HG02938 (cell line): Measurements from ENCODE around the gene LCOR.

ENCODE experiments used
- ATAC-seq: cut with Tn5 transposase; IDR thresholded peaks from one replicate; pipeline ENCODE4 v1.9.1; 2021; ENCODE audit warnings: mild to moderate bottlenecking, moderate library complexity; ENCODE audit not compliant: unreplicated experiment

LCOR gene

DNA sequence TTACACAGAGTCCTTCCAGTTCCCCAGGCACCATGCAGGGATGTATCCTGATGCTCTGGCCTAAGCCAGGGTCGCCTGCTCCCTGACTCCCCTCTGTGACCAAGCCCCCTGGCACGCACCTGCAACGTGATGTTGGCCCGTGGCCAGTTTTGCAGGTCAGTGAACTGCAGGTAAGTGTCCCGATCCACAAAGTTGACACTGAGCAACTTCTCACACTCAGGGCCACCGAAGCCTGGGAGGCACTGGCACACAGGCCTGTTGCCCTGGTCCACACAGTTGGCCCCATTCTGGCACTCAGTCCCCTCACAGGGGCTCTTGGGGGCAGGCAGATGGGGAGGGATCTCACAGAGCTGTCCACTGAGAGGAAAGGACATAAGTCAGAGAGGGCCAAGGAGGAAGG lies 174.3 kb downstream of the LCOR start:
- ATAC-seq: no peak

DNA sequence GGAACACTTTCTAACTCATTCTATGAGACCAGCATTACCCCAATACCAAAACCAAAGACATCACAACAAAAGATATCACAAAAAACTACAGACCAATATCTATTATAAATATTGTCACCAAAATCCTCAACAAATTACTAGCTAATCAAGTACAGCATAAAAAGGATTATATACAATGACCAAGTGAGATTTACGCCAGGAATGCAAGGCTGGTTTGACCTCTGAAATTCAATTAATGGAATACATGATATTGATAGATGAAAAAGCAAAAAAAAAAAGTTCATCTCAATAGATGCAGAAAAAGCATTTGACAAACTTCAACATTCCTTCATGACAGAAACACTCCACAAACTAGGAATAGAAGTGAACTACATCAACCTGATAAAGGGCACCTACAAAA lies 175.3 kb downstream of the LCOR start:
- ATAC-seq: no peak

DNA sequence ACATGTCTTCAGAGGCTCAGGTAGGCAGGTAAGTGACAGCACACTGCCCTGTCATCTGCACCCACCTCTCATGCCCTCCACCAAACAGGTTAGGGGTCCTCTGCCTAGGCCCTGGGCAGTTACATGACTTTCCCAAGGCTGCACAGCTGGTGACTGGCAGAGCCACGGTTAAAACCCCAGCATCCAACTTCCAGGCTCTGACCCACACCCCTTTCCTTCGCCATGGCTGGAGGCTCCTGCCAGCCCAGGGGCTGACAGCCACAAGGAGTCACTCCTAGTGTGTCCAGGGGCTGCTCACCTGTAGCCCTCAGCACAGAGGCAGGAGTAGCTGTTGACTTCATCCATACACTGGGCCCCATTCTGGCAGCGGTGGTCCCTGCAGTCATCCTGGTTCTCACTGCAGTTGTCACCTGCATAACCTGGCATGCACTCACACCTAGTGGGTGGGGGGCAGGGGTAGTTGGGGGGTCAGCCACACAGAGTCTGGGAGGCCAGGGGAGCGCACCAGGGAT lies 178.7 kb downstream of the LCOR start:
- no peak for ATAC-seq

DNA sequence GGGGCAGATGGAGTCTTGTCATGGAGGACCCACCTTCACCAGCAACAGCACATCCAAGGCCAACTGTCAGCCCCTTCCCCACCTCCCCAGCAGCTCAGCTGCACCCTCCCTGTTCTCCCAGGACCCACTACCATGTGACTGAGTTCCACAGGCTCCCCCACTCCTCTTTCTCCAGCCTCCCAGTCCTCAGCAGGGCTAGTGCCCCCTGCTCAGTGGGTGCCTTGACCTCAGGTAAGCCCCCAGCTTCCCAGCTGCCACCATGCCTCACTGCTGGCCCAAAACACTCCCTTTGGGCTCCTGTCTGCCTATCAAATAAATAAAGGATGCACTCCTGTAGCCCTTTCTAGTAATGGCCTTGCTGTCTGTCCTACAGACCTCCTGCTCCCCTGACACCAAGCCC lies 179.3 kb downstream of the LCOR start:
- ATAC-seq: no peak

DNA sequence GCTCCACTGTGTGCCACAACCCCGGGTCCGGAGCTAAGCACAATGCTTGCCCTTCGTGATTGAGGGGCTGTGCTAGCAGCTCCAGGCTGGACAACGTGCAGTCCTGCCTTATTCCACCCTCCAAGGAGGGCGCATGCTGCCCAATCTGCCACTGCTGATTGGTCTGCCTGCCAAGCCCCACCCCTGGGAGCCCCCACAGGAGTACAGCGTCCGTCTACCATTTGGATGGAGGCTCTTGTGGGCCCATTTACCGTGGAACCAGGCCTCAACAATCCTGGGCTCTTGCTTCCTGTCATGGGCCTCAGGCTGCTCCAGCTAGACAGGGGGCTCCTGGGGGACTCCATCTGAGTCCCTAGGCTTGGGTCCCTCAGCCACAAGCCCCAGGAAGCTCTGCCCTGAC lies 180.4 kb downstream of the LCOR start:
- ATAC-seq: no peak

DNA sequence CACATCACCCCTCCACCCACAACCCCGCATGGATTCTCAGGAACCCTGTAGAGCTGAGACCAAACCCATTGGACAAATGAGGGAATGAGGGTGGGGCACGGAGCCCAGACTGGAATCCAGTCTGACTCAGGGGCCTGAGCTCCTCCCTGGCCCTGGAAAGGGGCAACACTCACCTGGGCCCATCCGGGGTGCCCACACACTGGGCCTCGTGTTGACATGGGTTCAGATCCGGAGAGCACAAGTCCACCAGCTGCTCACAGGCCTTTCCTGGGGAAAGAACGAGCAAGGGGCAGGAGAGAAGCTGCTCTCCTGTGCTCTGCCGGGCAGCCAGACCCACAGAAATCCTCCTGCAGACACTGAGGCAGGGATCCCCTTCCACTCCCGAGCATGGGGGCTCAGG lies 181.5 kb downstream of the LCOR start:
- ATAC-seq: no peak

DNA sequence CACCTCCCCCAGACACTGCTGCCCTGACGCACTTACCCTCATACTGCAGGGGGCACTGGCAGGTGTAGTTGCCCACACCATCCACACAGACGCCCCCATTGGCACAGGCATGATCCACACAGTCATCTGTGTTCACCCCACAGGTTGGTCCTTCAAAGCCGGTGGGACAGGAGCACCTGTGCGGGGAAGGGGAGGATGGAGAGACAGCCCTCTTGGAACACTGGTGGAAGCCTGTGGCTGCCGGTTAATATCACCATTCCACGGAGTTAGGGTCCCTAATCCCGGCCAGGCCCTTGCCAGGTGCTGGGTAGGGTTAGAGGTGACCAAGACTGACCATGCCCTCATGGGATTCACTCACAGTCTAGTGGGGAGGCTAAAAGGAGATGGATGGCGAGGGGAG lies 181.9 kb downstream of the LCOR start:
- no peak for ATAC-seq

DNA sequence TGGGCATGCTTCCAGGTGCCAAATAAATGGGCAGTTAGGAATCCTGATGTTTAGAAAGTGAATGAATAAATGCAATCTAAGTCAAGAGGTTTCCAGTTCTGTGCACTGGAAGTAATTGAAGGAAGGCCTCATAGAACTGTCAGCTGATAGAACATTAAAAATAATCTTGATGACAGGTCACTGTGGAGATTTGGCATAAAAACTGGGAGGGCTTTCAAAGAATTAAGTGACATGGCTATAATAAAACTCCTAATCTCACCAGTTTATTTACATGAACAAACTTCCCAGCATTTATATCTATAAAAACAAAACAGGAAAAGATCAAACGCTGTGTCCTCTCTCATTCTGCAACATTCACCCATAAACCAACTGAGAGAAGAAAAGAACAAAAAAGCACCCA lies 183.1 kb downstream of the LCOR start:
- ATAC-seq: no peak

DNA sequence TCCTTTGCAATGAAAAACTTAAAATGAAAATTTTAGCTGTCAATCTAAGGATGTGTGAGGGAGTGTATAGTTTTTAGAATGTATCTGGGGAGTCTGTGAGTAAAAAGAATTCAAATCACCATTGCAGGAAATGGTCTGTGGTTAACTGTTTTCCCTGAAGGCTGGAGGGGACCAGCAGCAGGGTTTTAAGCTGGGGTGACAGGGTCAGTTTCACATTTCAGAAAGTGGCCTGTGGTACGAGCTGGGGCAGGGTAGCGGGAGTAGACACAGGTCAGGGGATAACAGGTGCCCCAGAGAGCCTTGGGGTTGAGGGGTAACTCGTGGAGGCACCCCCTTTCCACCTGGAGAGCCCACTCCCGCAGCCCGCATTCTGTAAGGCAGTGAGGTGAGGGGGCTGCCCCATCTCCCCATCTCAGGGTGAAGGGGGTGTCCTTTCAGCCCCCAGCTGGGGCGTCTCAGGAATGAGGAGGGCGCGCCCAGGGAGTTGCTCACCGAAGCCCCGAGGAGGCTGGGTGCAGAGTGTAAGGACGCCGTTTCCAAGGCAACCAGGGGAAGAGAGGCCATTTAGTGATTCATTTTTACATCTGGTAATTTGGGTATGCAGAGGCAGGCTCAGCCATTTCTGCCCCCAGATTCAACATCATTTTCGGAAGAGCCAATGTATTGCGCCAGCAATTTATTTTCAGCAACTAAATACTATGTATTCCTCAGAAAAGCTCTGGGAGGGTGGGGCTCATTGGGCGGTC lies 184.8 kb downstream of the LCOR start:
- peak; percentile 71 for ATAC-seq

DNA sequence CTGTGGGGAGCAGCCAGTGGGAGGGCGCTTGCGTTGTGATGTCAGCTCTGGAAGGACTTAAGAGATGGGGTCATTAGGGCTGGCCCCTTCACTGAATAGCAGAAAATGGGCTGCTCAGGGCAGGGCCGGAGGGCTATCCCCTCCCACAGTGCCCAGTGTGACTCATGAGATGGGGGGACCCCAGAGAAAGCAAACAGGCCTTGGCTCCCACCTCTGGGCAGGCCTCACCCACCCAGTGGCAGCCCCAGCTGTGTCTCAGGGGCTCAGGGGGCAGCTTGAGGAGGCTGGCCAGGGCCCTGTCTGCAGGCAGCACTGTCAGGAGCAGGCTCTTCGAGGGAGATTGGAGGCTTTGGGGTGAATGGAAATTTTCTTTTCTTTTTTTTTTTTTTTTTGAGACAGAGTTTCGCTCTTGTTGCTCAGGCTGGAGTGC lies 185.4 kb downstream of the LCOR start:
- ATAC-seq: no peak

DNA sequence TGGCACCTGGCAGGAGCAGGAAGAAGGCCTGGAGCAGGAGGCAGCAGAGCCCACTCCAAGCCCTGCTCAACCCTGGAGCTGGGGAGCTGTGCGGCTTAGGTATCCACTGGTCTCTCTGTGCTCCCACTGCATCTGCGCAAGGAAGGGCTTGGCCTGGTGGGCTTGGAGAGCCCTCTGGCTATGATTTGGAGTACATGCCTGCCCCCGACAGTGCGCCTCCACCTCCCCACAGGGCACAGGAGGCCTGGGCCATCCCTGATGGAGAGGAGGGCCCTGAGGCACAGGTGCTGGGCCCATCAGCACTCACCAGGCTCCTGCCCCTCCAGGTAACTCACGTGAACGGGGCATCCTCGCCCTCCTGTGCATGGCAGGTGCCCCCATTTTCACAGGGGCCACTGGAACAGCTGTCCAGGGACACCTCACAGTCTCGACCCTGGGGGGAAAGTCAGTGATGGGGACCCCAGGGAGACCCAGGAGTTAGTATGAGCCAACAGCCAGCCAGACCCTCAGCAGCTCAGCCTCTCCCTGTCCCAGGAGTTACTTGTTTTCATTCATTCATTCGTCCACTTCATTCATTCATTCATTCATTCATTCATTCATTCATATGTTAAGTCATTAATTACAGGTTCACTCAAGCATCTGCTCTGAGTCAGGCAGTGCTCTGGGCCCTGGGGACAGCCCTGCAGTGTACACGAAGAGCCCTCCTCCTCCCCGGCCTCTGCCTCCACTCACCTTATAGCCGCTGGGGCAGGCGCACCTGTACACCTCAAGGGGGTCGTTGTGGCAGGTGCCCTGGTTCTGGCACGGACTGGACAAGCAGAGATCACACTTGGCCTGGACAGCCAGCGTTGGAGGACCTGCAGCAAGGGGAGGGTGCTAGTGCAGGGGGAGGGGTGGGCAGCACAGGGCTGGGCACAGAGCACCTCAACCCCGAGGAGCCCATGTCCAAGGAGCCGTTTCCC lies 186.4 kb downstream of the LCOR start:
- ATAC-seq: no peak

DNA sequence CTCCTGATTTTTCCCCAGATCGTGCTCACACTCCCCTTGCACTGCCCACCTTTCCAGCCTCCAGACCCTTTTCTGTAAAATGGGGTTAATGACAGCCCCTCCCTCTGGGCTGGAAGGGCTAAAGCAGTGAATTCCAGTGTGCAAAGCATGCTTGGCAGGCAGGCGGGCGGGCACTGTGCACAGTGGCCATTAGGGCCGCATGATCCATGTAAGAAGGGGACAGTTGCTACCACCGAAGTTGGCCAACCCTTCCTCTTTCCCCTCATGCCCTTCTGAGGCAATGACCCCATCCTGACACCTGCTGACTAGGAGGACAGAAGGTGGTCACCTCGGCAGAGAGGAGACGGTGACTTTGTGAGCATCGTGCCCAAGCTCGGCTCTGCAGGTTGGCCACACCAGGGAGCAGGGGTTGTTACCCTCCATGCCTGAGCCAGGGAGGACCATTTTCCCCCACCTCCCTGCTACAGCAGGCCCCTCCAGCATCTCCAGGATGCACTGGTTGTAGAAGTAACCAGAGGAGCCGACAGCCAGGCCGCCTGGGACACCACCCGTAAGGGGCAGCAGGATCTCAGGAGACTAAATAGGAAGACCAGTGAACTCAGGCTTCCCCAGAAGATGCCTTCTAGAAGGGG lies 187.2 kb downstream of the LCOR start:
- ATAC-seq: no peak

DNA sequence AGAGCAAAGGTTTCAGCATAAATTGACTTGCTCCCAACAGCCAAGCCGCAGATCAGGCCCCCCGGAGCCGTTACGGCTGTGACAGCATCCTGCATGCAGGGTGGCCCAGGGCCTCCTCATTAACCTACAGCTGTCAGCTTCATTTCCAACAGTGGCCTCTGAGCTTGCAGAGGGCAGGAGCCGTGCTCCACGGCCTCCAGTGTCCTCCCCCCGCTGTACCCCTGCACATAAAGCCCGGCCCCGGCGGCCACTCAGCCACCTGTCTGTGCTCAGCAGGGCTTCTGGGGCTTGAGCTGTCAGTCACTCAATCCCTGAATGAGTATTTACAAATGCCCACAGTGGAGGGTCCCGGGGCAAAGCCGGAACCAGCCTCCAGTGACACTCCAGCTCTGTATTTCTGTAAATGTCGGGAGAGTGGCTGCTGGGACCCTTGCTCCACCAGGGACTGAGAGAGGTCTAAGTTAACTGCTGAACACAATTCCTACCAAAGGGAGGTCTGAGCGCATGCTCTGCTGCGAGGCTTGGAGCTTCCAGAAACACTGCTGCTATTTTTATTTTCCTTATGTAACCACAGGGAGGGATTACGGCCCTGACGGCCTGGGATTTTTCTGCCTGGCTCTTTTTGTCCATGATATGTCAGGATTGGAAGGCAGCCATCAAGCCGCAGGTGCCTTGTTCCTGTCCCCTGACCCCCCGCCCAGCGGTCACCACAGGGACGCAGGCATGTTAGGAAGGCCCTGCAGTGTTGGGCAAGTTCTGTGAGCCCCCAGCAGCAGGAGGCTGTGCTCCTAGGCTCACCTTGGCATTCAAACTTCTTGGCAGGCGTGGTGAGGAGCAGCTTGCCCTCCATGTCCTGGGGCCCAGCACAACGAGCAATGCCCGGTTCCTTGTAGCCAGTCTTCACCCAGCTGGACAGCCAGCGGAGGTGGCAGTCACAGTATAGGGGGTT lies 188.6 kb downstream of the LCOR start:
- ATAC-seq: no peak

DNA sequence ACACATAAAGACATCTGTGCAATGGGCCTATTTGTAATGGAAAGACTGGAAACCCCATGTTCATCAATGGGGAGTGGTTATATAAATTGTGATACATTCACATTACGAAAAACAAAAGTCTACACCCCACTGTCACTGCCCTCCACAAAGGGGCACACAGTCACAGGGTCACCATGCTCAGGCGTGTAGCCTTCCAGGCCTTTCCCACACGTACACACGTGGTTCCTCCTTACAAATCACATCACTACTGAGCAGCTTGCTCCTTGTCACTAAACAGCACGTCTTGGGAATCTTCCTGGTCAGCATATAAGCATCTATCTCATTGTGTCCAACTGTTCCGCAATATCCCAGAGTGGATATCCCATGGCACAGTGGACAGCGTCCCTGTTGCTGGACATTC lies 190.5 kb downstream of the LCOR start:
- ATAC-seq: no peak

DNA sequence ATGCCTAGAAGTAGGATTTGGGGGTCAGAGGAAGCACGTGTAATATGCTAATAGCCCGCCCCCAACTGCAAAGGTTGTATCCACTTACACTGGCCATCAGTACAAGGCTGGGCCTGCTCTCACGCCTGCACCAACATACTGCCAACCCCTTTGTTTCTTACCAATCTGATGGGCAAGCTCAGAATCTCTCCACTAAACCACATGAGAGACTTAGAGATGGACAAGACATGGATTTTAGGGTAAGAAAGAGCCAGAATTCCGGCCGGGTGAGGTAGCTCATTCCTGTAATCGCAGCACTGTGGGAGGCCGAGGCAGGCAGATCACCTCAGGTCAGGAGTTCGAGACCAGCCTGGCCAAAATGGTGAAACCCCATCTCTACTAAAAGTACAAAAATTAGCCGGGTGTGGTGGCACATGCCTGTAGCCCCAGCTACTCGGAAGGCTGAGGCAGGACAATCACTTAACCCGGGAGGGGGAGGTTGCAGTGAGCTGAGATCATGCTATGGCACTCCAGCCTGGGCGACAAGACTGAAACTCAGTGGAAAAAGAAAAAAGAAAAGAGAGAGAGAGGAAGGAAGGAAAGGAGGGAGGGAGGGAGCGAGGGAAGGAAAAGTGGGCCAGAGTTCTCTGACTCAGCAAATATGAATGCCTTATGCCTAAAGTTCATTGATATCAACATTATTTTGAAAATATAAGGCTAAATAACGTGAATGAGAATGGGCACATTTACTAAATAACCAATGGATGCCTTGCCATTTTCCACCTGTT lies 191.5 kb downstream of the LCOR start:
- ATAC-seq: no peak

DNA sequence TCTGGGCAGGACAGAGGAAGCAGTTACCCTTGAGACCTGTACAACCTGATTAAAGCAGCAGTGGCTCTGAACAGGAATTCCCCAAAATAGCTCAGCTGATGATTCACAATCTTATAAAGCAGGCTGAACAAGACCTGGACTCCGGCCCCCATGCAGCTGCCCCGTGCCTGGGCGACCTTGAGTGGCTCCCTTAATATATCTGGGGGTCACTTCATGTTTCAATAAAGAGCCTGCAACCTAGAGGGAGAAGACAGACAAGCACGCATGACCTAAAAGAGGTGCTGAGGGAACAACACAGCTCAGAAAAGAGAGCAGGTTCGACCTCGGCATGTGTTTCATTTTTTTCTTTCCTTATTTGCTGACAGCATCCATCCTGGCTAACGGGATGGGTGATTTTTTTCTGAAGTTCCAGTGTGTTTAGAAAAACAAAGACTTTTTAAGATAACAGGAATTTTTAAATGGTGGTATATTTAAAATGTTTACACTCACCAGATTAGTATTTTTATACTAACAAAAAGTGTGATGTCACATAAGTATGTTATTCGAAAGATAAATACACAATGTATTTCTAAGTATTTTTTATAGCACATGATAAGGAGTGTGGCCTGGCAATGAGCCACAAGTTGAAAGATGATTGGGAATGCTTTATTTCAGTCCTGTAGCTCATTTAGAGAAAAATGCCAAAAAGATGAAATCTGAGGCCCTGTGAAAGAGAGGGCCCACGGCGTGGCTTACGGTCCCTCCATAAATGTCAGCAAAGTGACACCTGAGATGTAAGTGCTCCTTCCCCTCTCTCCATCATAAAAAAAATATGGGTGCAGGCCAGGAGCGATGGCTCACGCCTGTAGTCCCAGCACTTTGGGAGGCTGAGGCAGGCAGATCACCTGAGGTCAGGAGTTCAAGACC lies 192.3 kb downstream of the LCOR start:
- no peak for ATAC-seq

DNA sequence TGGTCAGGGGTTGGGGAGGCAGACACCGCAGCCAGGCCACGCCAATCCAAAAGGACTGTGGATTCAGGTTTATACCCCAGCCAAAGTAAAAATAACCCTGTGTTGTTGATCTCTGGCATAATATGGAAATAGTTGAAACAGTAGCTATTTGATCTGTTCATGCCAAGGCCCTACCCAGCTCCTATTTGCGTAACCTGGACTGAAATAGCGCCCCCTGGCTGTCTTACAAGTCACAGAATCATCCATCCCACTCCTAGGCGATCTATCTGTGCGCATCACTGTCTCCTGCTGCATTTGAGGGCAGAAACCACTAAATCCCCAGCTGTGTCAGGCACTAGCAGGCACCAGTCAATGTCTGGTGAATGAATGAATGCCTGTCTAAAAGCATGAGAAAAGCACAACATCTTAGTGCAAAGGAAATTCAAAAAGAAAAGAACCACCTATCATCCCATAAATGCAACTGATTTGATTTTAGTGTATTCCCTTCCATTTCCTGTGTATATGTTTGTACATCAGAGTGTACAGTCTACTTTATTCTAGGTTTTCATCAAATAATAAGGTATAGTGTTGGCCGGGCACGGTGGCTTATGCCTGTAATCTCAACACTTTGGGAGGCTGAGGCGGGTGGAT lies 193.6 kb downstream of the LCOR start:
- ATAC-seq: no peak
